WTC11 (cell line): ENCODE data around the gene ASB8. TPM values are rescaled to one million over a fixed set of nuclear protein-coding genes. Genes with fewer than 3 reads are reported as not detected.

Source experiments
- ATAC-seq: fragments of 200-7000 bp; cut with Tn5 transposase; 2 replicates; pipeline ENCODE4 v1.10.0; 2021; ENCODE audit warnings: mild to moderate bottlenecking, moderate library complexity
- CTCF ChIA-PET: fragments of 300-600 bp; sonication (Branson Sonifier 250); formaldehyde crosslinking; loops from one replicate; lab custom pipeline; 2021; ENCODE audit warnings: antibody characterized with exemption; lab: Charles Lee
- POLR2A ChIA-PET: fragments of 350-600 bp; sonication (Branson Sonifier 250); formaldehyde crosslinking; loops from one replicate; lab custom pipeline; 2021; ENCODE audit warnings: antibody characterized with exemption; lab: Charles Lee
- DNase-seq: peaks from one replicate; pipeline ENCODE4 v3.0.0; 2021; ENCODE audit warnings: low spot score
- H3K27ac Mint-ChIP-seq: 2 replicates; pipeline ENCODE4 v1.8.0; 2021; ENCODE audit warnings: mixed read lengths
- H3K27me3 Mint-ChIP-seq: 2 replicates; pipeline ENCODE4 v1.8.0; 2021; ENCODE audit warnings: low read depth, mild to moderate bottlenecking, moderate library complexity, mixed read lengths
- H3K36me3 Mint-ChIP-seq: 2 replicates; pipeline ENCODE4 v1.8.0; 2021; ENCODE audit warnings: mixed read lengths
- H3K4me1 Mint-ChIP-seq: 2 replicates; pipeline ENCODE4 v1.8.0; 2022; ENCODE audit warnings: mixed read lengths
- H3K4me3 Mint-ChIP-seq: 2 replicates; pipeline ENCODE4 v1.8.0; 2021; ENCODE audit warnings: mild to moderate bottlenecking, moderate library complexity, mixed read lengths
- H3K9me3 Mint-ChIP-seq: 2 replicates; pipeline ENCODE4 v1.8.0; 2021; ENCODE audit warnings: mixed read lengths
- ATF1 ChIP-seq: sonication (generic); formaldehyde crosslinking; IDR thresholded peaks from 2 replicates; pipeline ENCODE4 v1.8.1; 2023; ENCODE audit warnings: mild to moderate bottlenecking, moderate library complexity, missing genetic modification reagents
- ELF4 ChIP-seq: sonication (generic); formaldehyde crosslinking; IDR thresholded peaks from 2 replicates; pipeline ENCODE4 v1.8.1; 2022; ENCODE audit warnings: low read depth, mild to moderate bottlenecking, moderate library complexity, missing genetic modification reagents
- EMX1 ChIP-seq: fragments of 250-450 bp; sonication (Bioruptor Pico); IDR thresholded peaks from 2 replicates; pipeline ENCODE4 v1.8.0; 2021; ENCODE audit warnings: mild to moderate bottlenecking
- ETV6 ChIP-seq: sonication (generic); formaldehyde crosslinking; IDR thresholded peaks from 2 replicates; pipeline ENCODE4 v1.8.1; 2022; ENCODE audit warnings: mild to moderate bottlenecking, missing genetic modification reagents
- JAZF1 ChIP-seq: fragments of 250-450 bp; sonication (Bioruptor Pico); IDR thresholded peaks from 2 replicates; pipeline ENCODE4 v1.9.0; 2021; ENCODE audit warnings: moderate library complexity, mild to moderate bottlenecking, inconsistent platforms
- JUN ChIP-seq: sonication (generic); formaldehyde crosslinking; IDR thresholded peaks from 2 replicates; pipeline ENCODE4 v1.8.0; 2023; ENCODE audit warnings: mild to moderate bottlenecking, missing genetic modification reagents
- MXD4 ChIP-seq: fragments of 250-450 bp; sonication (Bioruptor Pico); IDR thresholded peaks from 2 replicates; pipeline ENCODE4 v1.8.0; 2021; ENCODE audit warnings: mild to moderate bottlenecking, moderate library complexity, borderline replicate concordance
- PRRX2 ChIP-seq: fragments of 250-450 bp; sonication (Bioruptor Pico); IDR thresholded peaks from 2 replicates; pipeline ENCODE4 v1.8.0; 2021; ENCODE audit warnings: mild to moderate bottlenecking
- RORB ChIP-seq: fragments of 250-450 bp; sonication (Bioruptor Pico); IDR thresholded peaks from 2 replicates; pipeline ENCODE4 v1.9.0; 2021; ENCODE audit warnings: mild to moderate bottlenecking
- SP1 ChIP-seq: sonication (generic); formaldehyde crosslinking; conservative IDR thresholded peaks from 2 replicates; pipeline ENCODE4 v1.8.1; 2022; ENCODE audit warnings: missing genetic modification reagents
- TEAD4 ChIP-seq: sonication (generic); formaldehyde crosslinking; IDR thresholded peaks from 2 replicates; pipeline ENCODE4 v1.8.0; 2022; ENCODE audit warnings: mild to moderate bottlenecking, missing genetic modification reagents
- ZBTB21 ChIP-seq: sonication (generic); formaldehyde crosslinking; IDR thresholded peaks from 2 replicates; pipeline ENCODE4 v1.8.1; 2023; ENCODE audit warnings: mild to moderate bottlenecking, missing genetic modification reagents, borderline replicate concordance
- ZNF121 ChIP-seq: sonication (generic); formaldehyde crosslinking; IDR thresholded peaks from 2 replicates; pipeline ENCODE4 v1.8.0; 2023; ENCODE audit warnings: missing genetic modification reagents
- ZNF396 ChIP-seq: fragments of 250-450 bp; sonication (Bioruptor Pico); IDR thresholded peaks from 2 replicates; pipeline ENCODE4 v1.8.0; 2021; ENCODE audit warnings: mild to moderate bottlenecking, moderate library complexity, borderline replicate concordance
- total RNA-seq: library from RNA; stranded (reverse); gene quantifications from 3 replicates; pipeline ENCODE4 v1.2.3, GENCODE V29; 2021
- TF ChIP-seq, protein P1 (sequence below): fragments of 250-450 bp; sonication (Bioruptor Pico); IDR thresholded peaks from 2 replicates; pipeline ENCODE4 v2.1.2; 2022; ENCODE audit warnings: mild to moderate bottlenecking, moderate library complexity
- TF ChIP-seq, protein P2 (sequence below): sonication (generic); formaldehyde crosslinking; IDR thresholded peaks from 2 replicates; pipeline ENCODE4 v1.8.1; 2022; ENCODE audit warnings: low read depth, mild to moderate bottlenecking, moderate library complexity, missing genetic modification reagents, borderline replicate concordance
- TF ChIP-seq, protein P3 (sequence below): sonication (generic); formaldehyde crosslinking; IDR thresholded peaks from 2 replicates; pipeline ENCODE4 v1.8.1; 2022; ENCODE audit warnings: low read depth, missing genetic modification reagents, borderline replicate concordance
- TF ChIP-seq, protein P4 (sequence below): sonication (generic); formaldehyde crosslinking; IDR thresholded peaks from 2 replicates; pipeline ENCODE4 v1.8.1; 2022; ENCODE audit warnings: mild to moderate bottlenecking, missing genetic modification reagents, moderate library complexity, borderline replicate concordance
- TF ChIP-seq, protein P5 (sequence below): sonication (generic); formaldehyde crosslinking; IDR thresholded peaks from 2 replicates; pipeline ENCODE4 v1.8.1; 2023; ENCODE audit warnings: mild to moderate bottlenecking, missing genetic modification reagents, moderate library complexity
- TF ChIP-seq, protein P6 (sequence below): sonication (generic); formaldehyde crosslinking; IDR thresholded peaks from 2 replicates; pipeline ENCODE4 v1.8.1; 2023; ENCODE audit warnings: mild to moderate bottlenecking, missing genetic modification reagents
- TF ChIP-seq, protein P7 (sequence below): sonication (generic); formaldehyde crosslinking; IDR thresholded peaks from 2 replicates; pipeline ENCODE4 v1.8.0; 2022; ENCODE audit warnings: mild to moderate bottlenecking, missing genetic modification reagents

The ASB8 gene
- total RNA-seq, 1 experiment from 2014 or later = 7.4 TPM

DNA sequence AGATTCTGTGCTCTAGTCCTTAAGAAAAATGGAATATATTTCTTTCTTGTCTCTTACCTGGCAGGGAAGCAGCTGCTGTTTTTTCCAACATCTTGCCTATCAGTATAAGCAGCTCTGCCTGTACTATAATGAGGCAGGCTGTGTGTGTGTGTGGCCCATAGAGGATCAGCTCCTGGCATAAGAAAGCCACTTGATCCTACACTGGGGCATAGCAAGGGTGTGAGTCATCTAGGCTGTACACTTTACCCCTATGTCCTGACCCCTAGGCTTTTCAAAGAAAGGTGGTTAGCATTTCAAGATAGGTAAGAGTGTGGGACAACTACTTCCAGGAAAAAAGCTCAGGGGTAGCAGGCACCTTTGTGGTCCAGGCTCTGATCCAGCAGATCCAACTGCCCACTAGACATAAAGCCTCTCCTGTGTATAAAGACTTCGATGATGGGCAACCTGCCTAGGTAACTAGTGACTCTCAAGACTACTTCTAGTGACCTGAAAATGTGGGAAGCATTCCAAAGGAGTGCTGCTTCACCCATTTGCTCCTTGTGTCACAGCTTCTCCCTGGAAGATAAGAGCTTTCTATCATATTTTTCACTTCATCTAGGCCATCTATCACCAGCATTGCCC is 46.5 kb downstream of the ASB8 start:
- ChIA-PET POLR2A (interaction anchor here (2.9 kb wide), 1 partner anchor 8 kb away, joined by 11 read pairs; the partner anchor contains the start of gene PFKM), CTCF (no interaction called here)
- H3K36me3 Mint-ChIP-seq = peaks cover 11% of the 10 kb centered on the region; the same call in 1 of the 2 replicates
- TF ChIP-seq SP1 (CRISPR knock-in tag) = no peak
- TF ChIP-seq ATF1 (CRISPR knock-in tag) = no peak
- TF ChIP-seq ZNF121 (CRISPR knock-in tag) = no peak
- TF ChIP-seq ZNF396 (CRISPR knock-in tag) = no peak
- TF ChIP-seq ZBTB21 (CRISPR knock-in tag) = no peak
- no peak for TF ChIP-seq JAZF1 (CRISPR knock-in tag)
- TF ChIP-seq, protein P1, sequence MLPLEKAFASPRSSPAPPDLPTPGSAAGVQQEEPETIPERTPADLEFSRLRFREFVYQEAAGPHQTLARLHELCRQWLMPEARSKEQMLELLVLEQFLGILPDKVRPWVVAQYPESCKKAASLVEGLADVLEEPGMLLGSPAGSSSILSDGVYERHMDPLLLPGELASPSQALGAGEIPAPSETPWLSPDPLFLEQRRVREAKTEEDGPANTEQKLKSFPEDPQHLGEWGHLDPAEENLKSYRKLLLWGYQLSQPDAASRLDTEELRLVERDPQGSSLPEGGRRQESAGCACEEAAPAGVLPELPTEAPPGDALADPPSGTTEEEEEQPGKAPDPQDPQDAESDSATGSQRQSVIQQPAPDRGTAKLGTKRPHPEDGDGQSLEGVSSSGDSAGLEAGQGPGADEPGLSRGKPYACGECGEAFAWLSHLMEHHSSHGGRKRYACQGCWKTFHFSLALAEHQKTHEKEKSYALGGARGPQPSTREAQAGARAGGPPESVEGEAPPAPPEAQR (CRISPR knock-in tag) = no peak
- TF ChIP-seq, protein P2, sequence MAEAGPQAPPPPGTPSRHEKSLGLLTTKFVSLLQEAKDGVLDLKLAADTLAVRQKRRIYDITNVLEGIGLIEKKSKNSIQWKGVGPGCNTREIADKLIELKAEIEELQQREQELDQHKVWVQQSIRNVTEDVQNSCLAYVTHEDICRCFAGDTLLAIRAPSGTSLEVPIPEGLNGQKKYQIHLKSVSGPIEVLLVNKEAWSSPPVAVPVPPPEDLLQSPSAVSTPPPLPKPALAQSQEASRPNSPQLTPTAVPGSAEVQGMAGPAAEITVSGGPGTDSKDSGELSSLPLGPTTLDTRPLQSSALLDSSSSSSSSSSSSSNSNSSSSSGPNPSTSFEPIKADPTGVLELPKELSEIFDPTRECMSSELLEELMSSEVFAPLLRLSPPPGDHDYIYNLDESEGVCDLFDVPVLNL (CRISPR knock-in tag) = no peak
- TF ChIP-seq, protein P3, sequence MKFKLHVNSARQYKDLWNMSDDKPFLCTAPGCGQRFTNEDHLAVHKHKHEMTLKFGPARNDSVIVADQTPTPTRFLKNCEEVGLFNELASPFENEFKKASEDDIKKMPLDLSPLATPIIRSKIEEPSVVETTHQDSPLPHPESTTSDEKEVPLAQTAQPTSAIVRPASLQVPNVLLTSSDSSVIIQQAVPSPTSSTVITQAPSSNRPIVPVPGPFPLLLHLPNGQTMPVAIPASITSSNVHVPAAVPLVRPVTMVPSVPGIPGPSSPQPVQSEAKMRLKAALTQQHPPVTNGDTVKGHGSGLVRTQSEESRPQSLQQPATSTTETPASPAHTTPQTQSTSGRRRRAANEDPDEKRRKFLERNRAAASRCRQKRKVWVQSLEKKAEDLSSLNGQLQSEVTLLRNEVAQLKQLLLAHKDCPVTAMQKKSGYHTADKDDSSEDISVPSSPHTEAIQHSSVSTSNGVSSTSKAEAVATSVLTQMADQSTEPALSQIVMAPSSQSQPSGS (CRISPR knock-in tag) = no peak
- TF ChIP-seq ELF4 (CRISPR knock-in tag) = no peak
- TF ChIP-seq EMX1 (CRISPR knock-in tag) = no peak
- TF ChIP-seq, protein P4, sequence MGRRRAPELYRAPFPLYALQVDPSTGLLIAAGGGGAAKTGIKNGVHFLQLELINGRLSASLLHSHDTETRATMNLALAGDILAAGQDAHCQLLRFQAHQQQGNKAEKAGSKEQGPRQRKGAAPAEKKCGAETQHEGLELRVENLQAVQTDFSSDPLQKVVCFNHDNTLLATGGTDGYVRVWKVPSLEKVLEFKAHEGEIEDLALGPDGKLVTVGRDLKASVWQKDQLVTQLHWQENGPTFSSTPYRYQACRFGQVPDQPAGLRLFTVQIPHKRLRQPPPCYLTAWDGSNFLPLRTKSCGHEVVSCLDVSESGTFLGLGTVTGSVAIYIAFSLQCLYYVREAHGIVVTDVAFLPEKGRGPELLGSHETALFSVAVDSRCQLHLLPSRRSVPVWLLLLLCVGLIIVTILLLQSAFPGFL (CRISPR knock-in tag) = no peak
- no peak for TF ChIP-seq ETV6 (CRISPR knock-in tag)
- TF ChIP-seq, protein P5, sequence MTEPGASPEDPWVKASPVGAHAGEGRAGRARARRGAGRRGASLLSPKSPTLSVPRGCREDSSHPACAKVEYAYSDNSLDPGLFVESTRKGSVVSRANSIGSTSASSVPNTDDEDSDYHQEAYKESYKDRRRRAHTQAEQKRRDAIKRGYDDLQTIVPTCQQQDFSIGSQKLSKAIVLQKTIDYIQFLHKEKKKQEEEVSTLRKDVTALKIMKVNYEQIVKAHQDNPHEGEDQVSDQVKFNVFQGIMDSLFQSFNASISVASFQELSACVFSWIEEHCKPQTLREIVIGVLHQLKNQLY (CRISPR knock-in tag) = no peak
- no peak for TF ChIP-seq PRRX2 (CRISPR knock-in tag)
- no peak for TF ChIP-seq TEAD4 (CRISPR knock-in tag)
- no peak overlapping the region for H3K27ac Mint-ChIP-seq
- no peak overlapping the region for H3K4me3 Mint-ChIP-seq
- H3K4me1 Mint-ChIP-seq = peaks cover 6% of the 10 kb centered on the region
- H3K9me3 Mint-ChIP-seq = peaks cover 17% of the 10 kb centered on the region
- peaks cover 44% of the 10 kb centered on the region for H3K27me3 Mint-ChIP-seq
- no peak for ATAC-seq
- DNase-seq = no peak

DNA sequence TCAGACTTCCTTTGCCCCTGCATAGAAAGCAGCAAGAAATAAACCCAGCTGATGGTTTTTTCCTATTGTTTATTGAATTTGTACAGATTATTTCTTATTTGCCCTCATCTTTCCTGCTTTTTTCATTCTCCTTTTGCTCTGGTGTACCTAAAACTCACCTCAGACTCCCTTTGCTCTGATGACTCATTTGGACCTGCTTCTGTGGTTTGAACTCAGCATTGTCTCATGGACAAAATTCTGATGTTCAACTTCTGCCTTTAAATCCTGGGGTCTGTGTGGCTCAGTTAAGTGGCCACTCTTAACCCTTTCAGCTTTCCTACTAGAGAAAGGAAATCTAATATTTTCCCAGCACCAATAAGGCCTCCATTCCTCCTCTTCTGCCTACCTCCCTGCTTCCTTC is 47.9 kb downstream of the ASB8 start:
- peaks cover 11% of the 10 kb centered on the region for H3K4me1 Mint-ChIP-seq
- peaks cover 32% of the 10 kb centered on the region for H3K27me3 Mint-ChIP-seq
- ChIA-PET CTCF (interaction anchor here (0.6 to 1.1 kb wide), 2 partner anchors 27 to 160 kb away, joined by 3 read pairs; no protein-coding TSS in a partner anchor), POLR2A (interaction anchor here (2.9 kb wide), 1 partner anchor 10 kb away, joined by 11 read pairs; the partner anchor contains the start of gene PFKM)
- ATAC-seq (no peak), DNase-seq (no peak)
- no peak overlapping the region for H3K4me3 Mint-ChIP-seq
- 0 out of 2 replicates have a peak, but pooled peaks cover under 1% of the 10 kb centered on the region for H3K36me3 Mint-ChIP-seq
- H3K27ac Mint-ChIP-seq = no peak overlapping the region
- peaks cover 6% of the 10 kb centered on the region for H3K9me3 Mint-ChIP-seq
- TF ChIP-seq, protein P1 (CRISPR knock-in tag) = no peak
- TF ChIP-seq, protein P2 (CRISPR knock-in tag) = no peak
- TF ChIP-seq JUN (CRISPR knock-in tag) (no peak), RORB (CRISPR knock-in tag) (no peak), MXD4 (CRISPR knock-in tag) (no peak)
- TF ChIP-seq, protein P6, sequence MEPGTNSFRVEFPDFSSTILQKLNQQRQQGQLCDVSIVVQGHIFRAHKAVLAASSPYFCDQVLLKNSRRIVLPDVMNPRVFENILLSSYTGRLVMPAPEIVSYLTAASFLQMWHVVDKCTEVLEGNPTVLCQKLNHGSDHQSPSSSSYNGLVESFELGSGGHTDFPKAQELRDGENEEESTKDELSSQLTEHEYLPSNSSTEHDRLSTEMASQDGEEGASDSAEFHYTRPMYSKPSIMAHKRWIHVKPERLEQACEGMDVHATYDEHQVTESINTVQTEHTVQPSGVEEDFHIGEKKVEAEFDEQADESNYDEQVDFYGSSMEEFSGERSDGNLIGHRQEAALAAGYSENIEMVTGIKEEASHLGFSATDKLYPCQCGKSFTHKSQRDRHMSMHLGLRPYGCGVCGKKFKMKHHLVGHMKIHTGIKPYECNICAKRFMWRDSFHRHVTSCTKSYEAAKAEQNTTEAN = no peak
- TF ChIP-seq, protein P7, sequence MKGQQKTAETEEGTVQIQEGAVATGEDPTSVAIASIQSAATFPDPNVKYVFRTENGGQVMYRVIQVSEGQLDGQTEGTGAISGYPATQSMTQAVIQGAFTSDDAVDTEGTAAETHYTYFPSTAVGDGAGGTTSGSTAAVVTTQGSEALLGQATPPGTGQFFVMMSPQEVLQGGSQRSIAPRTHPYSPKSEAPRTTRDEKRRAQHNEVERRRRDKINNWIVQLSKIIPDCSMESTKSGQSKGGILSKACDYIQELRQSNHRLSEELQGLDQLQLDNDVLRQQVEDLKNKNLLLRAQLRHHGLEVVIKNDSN (CRISPR knock-in tag) = no peak
